HCT116 (cell line): ENCODE data around the gene HCN2. TPM values are rescaled to one million over a fixed set of nuclear protein-coding genes. Genes with fewer than 3 reads are reported as not detected.

Source experiments
- ATAC-seq: fragments of 200-7000 bp; cut with Tn5 transposase; 2 replicates; pipeline ENCODE4 v1.9.1; 2020; ENCODE audit warnings: mild to moderate bottlenecking, moderate library complexity
- BruUV-seq: library from RNA; stranded (reverse); fragments of 400-500 nt; replicated peaks from 2 replicates; lab custom pipeline; 2021; lab: Mats Ljungman, UMichigan
- CTCF ChIA-PET: fragments of 300-600 bp; sonication (Branson Sonifier 250); formaldehyde crosslinking; loops from one replicate; lab custom pipeline; 2021; ENCODE audit warnings: antibody characterized with exemption; lab: Charles Lee
- POLR2A ChIA-PET: fragments of 300-600, 350-600 bp; sonication (Branson Sonifier 250); formaldehyde crosslinking; loops from one replicate; lab custom pipeline; 2021; ENCODE audit warnings: antibody characterized with exemption; lab: Charles Lee
- RAD21 ChIA-PET, 2 experiments: fragments of 300-600 bp; sonication (Branson Sonifier 250); formaldehyde crosslinking; loops; one replicate each; lab custom pipeline; 2023; ENCODE audit warnings: low total read pairs in 2 of 2; ENCODE audit not compliant: uncharacterized antibody in 2 of 2, unreplicated experiment in 2 of 2, low non-redundant PET in 1 of 2; lab: Charles Lee
- DNase-seq: peaks from one replicate; pipeline ENCODE4 v3.0.0-alpha.2; 2010; ENCODE audit warnings: low read depth, low spot score
- H2AFZ ChIP-seq: fragments of 200-600 bp; shearing (Covaris generic), sonication (generic); 2 replicates; pipeline ENCODE4 v1.6.1; 2017; ENCODE audit warnings: low read depth, mixed run types, mixed read lengths, antibody characterized with exemption, low read length; ENCODE audit not compliant: poor library complexity, severe bottlenecking
- H3K27ac ChIP-seq: 2 replicates; pipeline ENCODE4 v1.5.1; 2012; ENCODE audit warnings: low read depth, low read length
- H3K27me3 ChIP-seq: fragments of 200-600 bp; sonication (generic); 2 replicates; pipeline ENCODE4 v1.6.1; 2016; ENCODE audit warnings: mixed run types, low read length, mixed read lengths; ENCODE audit not compliant: insufficient read depth
- H3K36me3 ChIP-seq, 2 experiments: fragments of 200-500 bp in 1 of 2; fragments of 200-600 bp in 1 of 2; sonication (Bioruptor generic) in 1 of 2; sonication (generic) in 1 of 2; 2 replicates each; pipeline versions ENCODE4 v1.5.1 to v1.6.1; 2014 to 2016; ENCODE audit warnings: low read length in 2 of 2, inconsistent platforms in 1 of 2, mixed read lengths in 1 of 2, mixed run types in 1 of 2; ENCODE audit not compliant: insufficient read depth in 2 of 2, control insufficient read depth in 1 of 2
- H3K4me1 ChIP-seq, 2 experiments: fragments of 200-600 bp in 1 of 2; sonication (generic) in 1 of 2; 2 replicates each; pipeline versions ENCODE4 v1.5.1 to v1.6.1; 2012 to 2017; ENCODE audit warnings: low read length in 2 of 2, inconsistent platforms in 1 of 2, mild to moderate bottlenecking in 1 of 2, mixed read lengths in 1 of 2, mixed run types in 1 of 2, moderate library complexity in 1 of 2; ENCODE audit not compliant: insufficient read depth in 2 of 2, control insufficient read depth in 1 of 2
- H3K4me2 ChIP-seq: fragments of 200-600 bp; sonication (generic); 2 replicates; pipeline ENCODE4 v1.6.1; 2017; ENCODE audit warnings: mixed run types, low read length, mixed read lengths
- H3K4me3 ChIP-seq, 2 experiments: fragments of 200-600 bp in 1 of 2; sonication (generic) in 1 of 2; replicated peaks in 1 of 2; 2 replicates each; pipeline ENCODE4 v1.5.1; 2011 to 2016; ENCODE audit warnings: low read length in 2 of 2, control low read depth in 1 of 2, low read depth in 1 of 2, mild to moderate bottlenecking in 1 of 2, mixed read lengths in 1 of 2, mixed run types in 1 of 2
- H3K79me2 ChIP-seq: fragments of 200-600 bp; sonication (generic); 2 replicates; pipeline ENCODE4 v1.6.1; 2017; ENCODE audit warnings: mild to moderate bottlenecking, mixed run types, low read length, moderate library complexity, mixed read lengths; ENCODE audit not compliant: insufficient read depth
- H3K9ac ChIP-seq: fragments of 200-600 bp; sonication (generic); 2 replicates; pipeline ENCODE4 v1.6.1; 2016; ENCODE audit warnings: low read length, mixed read lengths
- H3K9me2 ChIP-seq: fragments of 200-600 bp; sonication (generic), shearing (Covaris generic); 2 replicates; pipeline ENCODE4 v1.6.1; 2017; ENCODE audit warnings: mixed run types, mild to moderate bottlenecking, moderate library complexity; ENCODE audit not compliant: insufficient read depth
- H3K9me3 ChIP-seq, 2 experiments: fragments of 200-500 bp in 1 of 2; fragments of 200-600 bp in 1 of 2; sonication (Bioruptor generic) in 1 of 2; sonication (generic) in 1 of 2; 2 replicates each; pipeline ENCODE4 v1.6.1; 2014 to 2017; ENCODE audit warnings: low read length in 2 of 2, mixed read lengths in 2 of 2, inconsistent platforms in 1 of 2, low read depth in 1 of 2, mild to moderate bottlenecking in 1 of 2, mixed run types in 1 of 2, moderate library complexity in 1 of 2; ENCODE audit not compliant: control insufficient read depth in 1 of 2, insufficient read depth in 1 of 2
- H4K20me1 ChIP-seq: fragments of 200-600 bp; sonication (generic), shearing (Covaris generic); 2 replicates; pipeline ENCODE4 v1.6.1; 2017; ENCODE audit warnings: mixed run types, mild to moderate bottlenecking, moderate library complexity; ENCODE audit not compliant: insufficient read depth
- ATF3 ChIP-seq: IDR thresholded peaks from 2 replicates; pipeline ENCODE4 v1.6.1; 2012
- CBX3 ChIP-seq: IDR thresholded peaks from 2 replicates; pipeline ENCODE4 v1.6.1; 2012; ENCODE audit warnings: low read depth
- CEBPB ChIP-seq: IDR thresholded peaks from 2 replicates; pipeline ENCODE4 v1.6.1; 2012; ENCODE audit warnings: low read depth
- CTCF ChIP-seq, 3 experiments: fragments of 200-600 bp in 1 of 3; sonication (generic) in 1 of 3; IDR thresholded peaks in 2 of 3; conservative IDR thresholded peaks in 1 of 3; 2 replicates each; pipeline ENCODE4 v1.5.1; 2012 to 2017; ENCODE audit warnings: low read depth in 2 of 3, low read length in 2 of 3, antibody characterized with exemption in 1 of 3, borderline replicate concordance in 1 of 3, control low read depth in 1 of 3, mild to moderate bottlenecking in 1 of 3, mixed read lengths in 1 of 3, mixed run types in 1 of 3, moderate library complexity in 1 of 3; ENCODE audit not compliant: insufficient read depth in 1 of 3
- ELF1 ChIP-seq: IDR thresholded peaks from 2 replicates; pipeline ENCODE4 v1.6.1; 2012; ENCODE audit warnings: low read depth, borderline replicate concordance
- EZH2 ChIP-seq: fragments of 200-600 bp; sonication (generic); IDR thresholded peaks from 2 replicates; pipeline ENCODE4 v1.6.1; 2017; ENCODE audit warnings: antibody characterized with exemption, mixed run types
- EZH2phosphoT487 ChIP-seq: fragments of 200-600 bp; IDR thresholded peaks from 2 replicates; pipeline ENCODE4 v1.6.1; 2018; ENCODE audit warnings: antibody characterized with exemption, borderline replicate concordance
- FOSL1 ChIP-seq: IDR thresholded peaks from 2 replicates; pipeline ENCODE4 v1.6.1; 2012; ENCODE audit warnings: low read depth
- JUND ChIP-seq: IDR thresholded peaks from 2 replicates; pipeline ENCODE4 v1.6.1; 2012
- MAX ChIP-seq: IDR thresholded peaks from 2 replicates; pipeline ENCODE4 v1.6.1; 2012
- POLR2A ChIP-seq: IDR thresholded peaks from 2 replicates; pipeline ENCODE4 v1.7.0; 2011; ENCODE audit warnings: borderline replicate concordance; ENCODE audit not compliant: insufficient read depth, insufficient read length; ENCODE audit errors: extremely low read depth
- POLR2AphosphoS5 ChIP-seq: IDR thresholded peaks from 2 replicates; pipeline ENCODE4 v1.6.1; 2011; ENCODE audit warnings: mild to moderate bottlenecking, low read depth, low read length, moderate library complexity
- REST ChIP-seq: IDR thresholded peaks from 2 replicates; pipeline ENCODE4 v1.6.1; 2012; ENCODE audit warnings: low read depth
- SIN3A ChIP-seq: IDR thresholded peaks from 2 replicates; pipeline ENCODE4 v1.6.1; 2012; ENCODE audit warnings: low read depth
- SP1 ChIP-seq: IDR thresholded peaks from 2 replicates; pipeline ENCODE4 v1.6.1; 2012; ENCODE audit warnings: low read depth
- YY1 ChIP-seq: IDR thresholded peaks from 2 replicates; pipeline ENCODE4 v1.6.1; 2011; ENCODE audit warnings: low read length, low read depth, moderate library complexity, mild to moderate bottlenecking; ENCODE audit not compliant: insufficient replicate concordance; ENCODE audit errors: extremely low read depth
- ZBTB33 ChIP-seq: IDR thresholded peaks from 2 replicates; pipeline ENCODE4 v1.6.1; 2011; ENCODE audit warnings: mild to moderate bottlenecking, low read length, moderate library complexity; ENCODE audit not compliant: insufficient replicate concordance; ENCODE audit errors: extremely low read depth
- ZFX ChIP-seq: fragments of 450-650 bp; IDR thresholded peaks from 2 replicates; pipeline ENCODE4 v1.6.1; 2017
- ZNF274 ChIP-seq: fragments of 200-500 bp; sonication (Bioruptor generic); IDR thresholded peaks from 2 replicates; pipeline ENCODE4 v1.6.1; 2014; ENCODE audit warnings: mild to moderate bottlenecking, low read depth, low read length, inconsistent platforms
- intact Hi-C: fragments of 100-400 bp; cut with micrococcal nuclease; formaldehyde crosslinking; loops from 2 replicates; pipeline ENCODE4 v1.10.0; 2022
- total RNA-seq: library from RNA; stranded (reverse); gene quantifications from one replicate; pipeline ENCODE4 v1.2.1, GENCODE V29; 2021; ENCODE audit not compliant: unreplicated experiment

Gene HCN2
- total RNA-seq, 1 experiment from 2014 or later: 2.4 TPM

- H3K4me1 ChIP-seq: no peaks in the 10 kb centered on the region
- H4K20me1 ChIP-seq: no peaks in the 10 kb centered on the region
- no peak overlapping the region for H3K4me2 ChIP-seq
- CTCF ChIA-PET: no interaction called here
- H3K36me3 ChIP-seq: peaks cover 11 to 45% of the 10 kb centered on the region in 2 experiments
- TF ChIP-seq CTCF (IDR thresholded peaks at IDR 0.05 in 2 of 3, conservative IDR thresholded peaks at IDR 0.05 in 1 of 3; ENCODE audit: borderline replicate concordance in 1 of 3, insufficient read depth in 1 of 3, low read depth in 2 of 3, low read length in 2 of 3) (no peak), REST (no peak), JUND (no peak), YY1 (no peak), ZFX (no peak), CEBPB (no peak), POLR2AphosphoS5 (no peak), EZH2 (no peak), FOSL1 (no peak), SIN3A (no peak), CBX3 (no peak), POLR2A (no peak), ZNF274 (no peak), MAX (no peak), ZBTB33 (no peak), EZH2phosphoT487 (no peak), SP1 (no peak), ELF1 (no peak), ATF3 (no peak)
- no peak overlapping the region for H2AFZ ChIP-seq
- no peaks in the 10 kb centered on the region for H3K9me3 ChIP-seq
- peaks cover 64% of the 10 kb centered on the region for H3K79me2 ChIP-seq
- no peaks in the 10 kb centered on the region for H3K27me3 ChIP-seq
- H3K4me3 ChIP-seq: no peak overlapping the region
- POLR2A ChIA-PET: no interaction called here
- H3K9me2 ChIP-seq: no peaks in the 10 kb centered on the region
- RAD21 ChIA-PET: no interaction called here
- DNase-seq (no peak), ATAC-seq (no peak)
- H3K27ac ChIP-seq: no peak overlapping the region
- intact Hi-C loops: no loop called here
- no TSS peak for BruUV-seq
- H3K9ac ChIP-seq: no peak overlapping the region
Measured at GRCh38 chr19:651114-651818, 61.6 kb downstream of the HCN2 start.
